ENCODE results near the gene MICAL3.

DNA sequence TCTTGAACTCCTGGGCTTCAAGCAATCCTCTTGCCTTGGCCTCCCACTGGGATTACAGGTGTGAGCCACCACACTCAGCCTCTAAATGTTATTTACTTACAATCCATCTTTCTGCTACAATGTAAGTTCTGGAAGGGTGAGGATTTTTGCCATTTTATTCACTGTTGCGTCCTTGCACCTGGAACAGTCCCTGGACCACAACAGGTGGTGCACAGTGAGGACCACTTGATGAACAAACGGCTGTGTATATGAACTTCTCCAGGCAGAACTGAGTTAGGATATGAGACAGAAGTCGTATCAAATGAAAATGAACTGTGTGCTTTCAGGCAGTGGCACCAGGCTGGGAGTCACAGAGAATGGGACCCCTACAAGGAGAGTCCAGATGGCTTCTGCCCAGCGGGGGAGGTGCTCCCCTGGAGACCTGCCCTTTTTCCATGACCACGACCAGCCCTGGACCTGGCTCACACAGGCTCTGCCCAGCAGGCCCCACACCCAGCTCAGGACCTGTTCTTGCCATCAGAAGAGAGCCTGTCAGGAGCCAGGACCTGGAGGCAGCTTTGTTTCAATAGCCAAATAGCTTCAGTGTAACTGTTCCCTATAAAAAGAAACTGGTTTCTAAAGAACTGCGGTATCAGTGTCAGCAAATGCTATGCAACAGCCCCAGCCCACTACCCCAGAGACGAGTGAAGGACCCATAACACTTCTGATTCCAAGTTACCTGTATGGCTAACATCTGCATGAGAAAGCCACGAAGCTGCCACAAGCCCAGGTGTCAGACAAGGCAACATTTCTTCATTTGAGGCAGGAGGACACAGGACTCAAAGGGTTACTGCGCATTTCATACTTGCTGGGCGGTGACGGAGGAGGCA, 104.9 kb downstream of the MICAL3 start:
- TF ChIP-seq, protein P1, sequence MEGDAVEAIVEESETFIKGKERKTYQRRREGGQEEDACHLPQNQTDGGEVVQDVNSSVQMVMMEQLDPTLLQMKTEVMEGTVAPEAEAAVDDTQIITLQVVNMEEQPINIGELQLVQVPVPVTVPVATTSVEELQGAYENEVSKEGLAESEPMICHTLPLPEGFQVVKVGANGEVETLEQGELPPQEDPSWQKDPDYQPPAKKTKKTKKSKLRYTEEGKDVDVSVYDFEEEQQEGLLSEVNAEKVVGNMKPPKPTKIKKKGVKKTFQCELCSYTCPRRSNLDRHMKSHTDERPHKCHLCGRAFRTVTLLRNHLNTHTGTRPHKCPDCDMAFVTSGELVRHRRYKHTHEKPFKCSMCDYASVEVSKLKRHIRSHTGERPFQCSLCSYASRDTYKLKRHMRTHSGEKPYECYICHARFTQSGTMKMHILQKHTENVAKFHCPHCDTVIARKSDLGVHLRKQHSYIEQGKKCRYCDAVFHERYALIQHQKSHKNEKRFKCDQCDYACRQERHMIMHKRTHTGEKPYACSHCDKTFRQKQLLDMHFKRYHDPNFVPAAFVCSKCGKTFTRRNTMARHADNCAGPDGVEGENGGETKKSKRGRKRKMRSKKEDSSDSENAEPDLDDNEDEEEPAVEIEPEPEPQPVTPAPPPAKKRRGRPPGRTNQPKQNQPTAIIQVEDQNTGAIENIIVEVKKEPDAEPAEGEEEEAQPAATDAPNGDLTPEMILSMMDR (IDR thresholded peaks at IDR 0.05): no peak
- TF ChIP-seq POLR2A (IDR thresholded peaks at IDR 0.05): no peak
